A673 (cell line): Measurements from ENCODE around the gene SLC37A3.

Experiments used
- EZH2 ChIP-seq: fragments of 200-600 bp; sonication (generic); IDR thresholded peaks from 2 replicates; pipeline ENCODE4 v1.6.1; 2017; ENCODE audit warnings: borderline replicate concordance, low read depth, mild to moderate bottlenecking, mixed read lengths, antibody characterized with exemption, low read length; ENCODE audit not compliant: poor library complexity, severe bottlenecking
- TF ChIP-seq, protein P1 (sequence below): fragments of 300-800, 200-600 bp; sonication (generic); conservative IDR thresholded peaks from 2 replicates; pipeline ENCODE4 v1.5.1; 2017; ENCODE audit warnings: low read depth, mild to moderate bottlenecking, antibody characterized with exemption, low read length, moderate library complexity, mixed read lengths

DNA sequence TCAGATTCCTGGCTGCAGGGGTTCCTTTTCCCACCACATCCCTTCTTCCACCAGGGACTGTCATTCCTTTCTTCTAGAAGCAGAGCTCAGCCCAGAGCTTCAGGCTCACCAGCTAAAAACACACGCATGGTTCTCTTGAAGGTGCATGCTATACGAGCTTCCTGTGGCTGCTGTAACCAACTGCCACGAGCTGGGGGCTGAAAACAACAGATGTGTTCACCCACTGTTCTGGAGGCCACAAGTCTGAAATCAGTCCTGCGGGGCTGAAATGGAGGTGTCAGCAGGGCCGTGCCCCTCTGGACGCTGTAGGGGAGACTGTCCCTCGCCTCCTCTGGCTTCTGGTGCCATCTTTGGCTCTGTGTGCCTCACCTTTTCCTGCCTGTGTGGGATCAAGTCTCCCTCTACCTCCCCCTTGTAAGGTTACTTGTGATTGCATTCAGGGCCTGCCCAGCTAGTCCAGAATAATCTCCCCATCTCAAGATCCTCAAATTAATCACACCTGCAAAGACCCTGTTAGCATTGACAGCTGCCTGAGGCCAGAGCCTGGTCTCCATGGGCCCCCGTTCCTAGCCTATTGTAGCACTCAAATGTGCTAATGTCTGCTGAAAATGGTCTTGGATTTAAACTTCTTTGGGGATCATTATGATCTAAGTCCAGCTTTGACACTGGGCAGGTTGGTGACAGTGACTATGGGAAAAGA lies 19.3 kb upstream of the SLC37A3 start:
- TF ChIP-seq, protein P1, sequence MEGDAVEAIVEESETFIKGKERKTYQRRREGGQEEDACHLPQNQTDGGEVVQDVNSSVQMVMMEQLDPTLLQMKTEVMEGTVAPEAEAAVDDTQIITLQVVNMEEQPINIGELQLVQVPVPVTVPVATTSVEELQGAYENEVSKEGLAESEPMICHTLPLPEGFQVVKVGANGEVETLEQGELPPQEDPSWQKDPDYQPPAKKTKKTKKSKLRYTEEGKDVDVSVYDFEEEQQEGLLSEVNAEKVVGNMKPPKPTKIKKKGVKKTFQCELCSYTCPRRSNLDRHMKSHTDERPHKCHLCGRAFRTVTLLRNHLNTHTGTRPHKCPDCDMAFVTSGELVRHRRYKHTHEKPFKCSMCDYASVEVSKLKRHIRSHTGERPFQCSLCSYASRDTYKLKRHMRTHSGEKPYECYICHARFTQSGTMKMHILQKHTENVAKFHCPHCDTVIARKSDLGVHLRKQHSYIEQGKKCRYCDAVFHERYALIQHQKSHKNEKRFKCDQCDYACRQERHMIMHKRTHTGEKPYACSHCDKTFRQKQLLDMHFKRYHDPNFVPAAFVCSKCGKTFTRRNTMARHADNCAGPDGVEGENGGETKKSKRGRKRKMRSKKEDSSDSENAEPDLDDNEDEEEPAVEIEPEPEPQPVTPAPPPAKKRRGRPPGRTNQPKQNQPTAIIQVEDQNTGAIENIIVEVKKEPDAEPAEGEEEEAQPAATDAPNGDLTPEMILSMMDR = no peak
- TF ChIP-seq EZH2 = no peak
